Suprapubic skin (tissue), 4 donors: ENCODE results near the gene C19orf81.

Source experiments
- EP300 ChIP-seq: sonication (generic); formaldehyde crosslinking; IDR thresholded peaks from one replicate; pipeline ENCODE4 v1.6.1; 2017; ENCODE audit warnings: antibody characterized with exemption
- POLR2A ChIP-seq, 2 donors: fragments of 450-650 bp; IDR thresholded peaks; one replicate each; pipeline ENCODE4 v1.6.1; 2017; ENCODE audit warnings: antibody characterized with exemption in 2 of 2, mild to moderate bottlenecking in 2 of 2, moderate library complexity in 2 of 2
- POLR2AphosphoS5 ChIP-seq, 3 donors: sonication (generic); formaldehyde crosslinking; IDR thresholded peaks; one replicate each; pipeline ENCODE4 v1.6.1; 2017; ENCODE audit warnings: antibody characterized with exemption in 3 of 3
- TF ChIP-seq, protein P1 (sequence below), 2 donors: fragments of 200-600 bp in 1 of 2; fragments of 450-650 bp in 1 of 2; sonication (generic) in 1 of 2; IDR thresholded peaks; one replicate each; pipeline ENCODE4 v1.5.1; 2016 to 2019; ENCODE audit warnings: antibody characterized with exemption in 2 of 2, mild to moderate bottlenecking in 1 of 2, moderate library complexity in 1 of 2

DNA sequence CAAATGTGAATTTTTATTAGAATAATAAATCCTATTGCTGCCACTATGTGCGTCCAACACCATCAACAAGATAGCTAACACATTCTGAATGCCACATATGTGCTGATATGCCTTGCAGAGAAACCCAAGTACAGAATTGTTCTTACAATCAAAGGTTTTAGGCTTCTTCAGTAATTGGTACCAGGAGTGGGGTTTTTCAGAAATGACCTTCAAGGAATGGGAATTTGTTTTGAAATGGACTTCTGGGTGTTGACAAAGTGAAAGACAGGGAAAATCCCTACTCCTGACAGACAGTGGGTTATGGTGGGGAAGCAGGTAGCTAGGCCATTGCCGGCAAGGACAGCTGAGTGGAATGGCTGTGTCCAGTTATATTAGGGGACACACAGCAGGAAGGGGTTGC lies 15.3 kb upstream of the C19orf81 start:
- TF ChIP-seq, protein P1, sequence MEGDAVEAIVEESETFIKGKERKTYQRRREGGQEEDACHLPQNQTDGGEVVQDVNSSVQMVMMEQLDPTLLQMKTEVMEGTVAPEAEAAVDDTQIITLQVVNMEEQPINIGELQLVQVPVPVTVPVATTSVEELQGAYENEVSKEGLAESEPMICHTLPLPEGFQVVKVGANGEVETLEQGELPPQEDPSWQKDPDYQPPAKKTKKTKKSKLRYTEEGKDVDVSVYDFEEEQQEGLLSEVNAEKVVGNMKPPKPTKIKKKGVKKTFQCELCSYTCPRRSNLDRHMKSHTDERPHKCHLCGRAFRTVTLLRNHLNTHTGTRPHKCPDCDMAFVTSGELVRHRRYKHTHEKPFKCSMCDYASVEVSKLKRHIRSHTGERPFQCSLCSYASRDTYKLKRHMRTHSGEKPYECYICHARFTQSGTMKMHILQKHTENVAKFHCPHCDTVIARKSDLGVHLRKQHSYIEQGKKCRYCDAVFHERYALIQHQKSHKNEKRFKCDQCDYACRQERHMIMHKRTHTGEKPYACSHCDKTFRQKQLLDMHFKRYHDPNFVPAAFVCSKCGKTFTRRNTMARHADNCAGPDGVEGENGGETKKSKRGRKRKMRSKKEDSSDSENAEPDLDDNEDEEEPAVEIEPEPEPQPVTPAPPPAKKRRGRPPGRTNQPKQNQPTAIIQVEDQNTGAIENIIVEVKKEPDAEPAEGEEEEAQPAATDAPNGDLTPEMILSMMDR (IDR thresholded peaks at IDR 0.05): no peak
- no peak for TF ChIP-seq POLR2A (IDR thresholded peaks at IDR 0.05)
- TF ChIP-seq POLR2AphosphoS5 (IDR thresholded peaks at IDR 0.05): no peak
- no peak for TF ChIP-seq EP300
